WI38 (cell line): ENCODE data around the gene SAE1.

Source experiments
- H3K4me3 ChIP-seq: 2 replicates; pipeline ENCODE4 v1.5.1; 2011; ENCODE audit warnings: low read depth, mild to moderate bottlenecking, control low read depth, low read length
- CTCF ChIP-seq: IDR thresholded peaks from 2 replicates; pipeline ENCODE4 v1.5.1; 2012; ENCODE audit warnings: low read depth, mild to moderate bottlenecking, control low read depth, low read length

Gene SAE1

GRCh38 chr19:47093841-47094240, 36.8 kb upstream of the SAE1 start:
- no peak for TF ChIP-seq CTCF
- no peak overlapping the region for H3K4me3 ChIP-seq

GRCh38 chr19:47094557-47095475, 35.8 kb upstream of the SAE1 start:
- no peak overlapping the region for H3K4me3 ChIP-seq

GRCh38 chr19:47095476-47096099, 35.0 kb upstream of the SAE1 start:
- no peak overlapping the region for H3K4me3 ChIP-seq
- TF ChIP-seq CTCF = no peak

More at GRCh38 chr19:47094557-47095475, 35.8 kb upstream of the SAE1 start:
- no peak for TF ChIP-seq CTCF

GRCh38 chr19:47096100-47096704, 34.4 kb upstream of the SAE1 start:
- no peak for TF ChIP-seq CTCF
- H3K4me3 ChIP-seq = no peak overlapping the region

- TF ChIP-seq CTCF = no peak
- no peak overlapping the region for H3K4me3 ChIP-seq
Observed at GRCh38 chr19:47096721-47097120, 33.9 kb upstream of the SAE1 start.

- TF ChIP-seq CTCF = no peak
- H3K4me3 ChIP-seq = no peak overlapping the region
Observed at GRCh38 chr19:47097396-47098201, 33.0 kb upstream of the SAE1 start.
